ENCODE data around the gene NR3C2.

Gene NR3C2

DNA sequence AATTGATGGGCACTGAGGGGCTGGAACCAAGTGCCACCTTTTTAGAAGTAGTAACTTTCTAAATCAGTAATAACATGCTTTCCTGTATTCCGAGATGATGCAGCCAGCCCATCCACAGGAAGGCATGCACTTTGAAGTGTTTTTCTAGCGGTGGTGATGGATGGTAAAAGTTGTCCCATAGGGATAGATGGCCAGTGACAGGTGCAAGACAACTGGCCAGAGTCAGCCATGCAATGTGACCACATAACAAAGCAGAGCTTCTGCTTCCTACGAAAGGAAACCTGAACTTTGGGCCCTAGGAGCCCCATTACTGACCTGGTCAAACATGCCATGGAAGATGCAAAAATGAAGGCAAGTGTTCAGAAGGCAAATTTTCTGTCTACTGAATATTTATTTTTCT lies 72.3 kb downstream of the NR3C2 start:
- TF ChIP-seq, protein P1, sequence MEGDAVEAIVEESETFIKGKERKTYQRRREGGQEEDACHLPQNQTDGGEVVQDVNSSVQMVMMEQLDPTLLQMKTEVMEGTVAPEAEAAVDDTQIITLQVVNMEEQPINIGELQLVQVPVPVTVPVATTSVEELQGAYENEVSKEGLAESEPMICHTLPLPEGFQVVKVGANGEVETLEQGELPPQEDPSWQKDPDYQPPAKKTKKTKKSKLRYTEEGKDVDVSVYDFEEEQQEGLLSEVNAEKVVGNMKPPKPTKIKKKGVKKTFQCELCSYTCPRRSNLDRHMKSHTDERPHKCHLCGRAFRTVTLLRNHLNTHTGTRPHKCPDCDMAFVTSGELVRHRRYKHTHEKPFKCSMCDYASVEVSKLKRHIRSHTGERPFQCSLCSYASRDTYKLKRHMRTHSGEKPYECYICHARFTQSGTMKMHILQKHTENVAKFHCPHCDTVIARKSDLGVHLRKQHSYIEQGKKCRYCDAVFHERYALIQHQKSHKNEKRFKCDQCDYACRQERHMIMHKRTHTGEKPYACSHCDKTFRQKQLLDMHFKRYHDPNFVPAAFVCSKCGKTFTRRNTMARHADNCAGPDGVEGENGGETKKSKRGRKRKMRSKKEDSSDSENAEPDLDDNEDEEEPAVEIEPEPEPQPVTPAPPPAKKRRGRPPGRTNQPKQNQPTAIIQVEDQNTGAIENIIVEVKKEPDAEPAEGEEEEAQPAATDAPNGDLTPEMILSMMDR (IDR thresholded peaks at IDR 0.05; ENCODE audit: extremely low read depth, missing control alignments): no peak

DNA sequence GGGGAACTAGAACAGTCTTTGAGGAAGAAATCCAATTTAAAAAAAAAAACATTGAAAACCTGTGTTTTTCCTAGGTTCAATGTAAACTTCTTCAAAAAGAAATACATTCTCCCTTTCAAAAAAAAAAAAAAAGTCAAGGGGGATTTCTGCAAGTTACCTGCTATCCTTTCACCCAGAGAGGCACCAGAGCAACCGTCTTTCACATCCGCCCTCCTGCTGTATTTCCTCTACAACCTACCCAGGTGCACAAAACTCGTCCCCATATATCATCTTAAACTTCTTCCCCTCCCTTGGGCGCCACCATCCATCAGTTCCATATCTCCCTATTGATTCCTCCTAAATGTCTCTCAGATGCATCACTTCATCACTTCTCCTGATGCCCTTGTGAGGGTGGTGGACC lies 74.5 kb downstream of the NR3C2 start:
- TF ChIP-seq, protein P1 (IDR thresholded peaks at IDR 0.05; ENCODE audit: extremely low read depth, missing control alignments): no peak
- no peak for DNase-seq (ENCODE audit: low spot score)

More for the DNA sequence above, 72.3 kb downstream of the NR3C2 start:
- DNase-seq (ENCODE audit: low spot score): no peak

DNA sequence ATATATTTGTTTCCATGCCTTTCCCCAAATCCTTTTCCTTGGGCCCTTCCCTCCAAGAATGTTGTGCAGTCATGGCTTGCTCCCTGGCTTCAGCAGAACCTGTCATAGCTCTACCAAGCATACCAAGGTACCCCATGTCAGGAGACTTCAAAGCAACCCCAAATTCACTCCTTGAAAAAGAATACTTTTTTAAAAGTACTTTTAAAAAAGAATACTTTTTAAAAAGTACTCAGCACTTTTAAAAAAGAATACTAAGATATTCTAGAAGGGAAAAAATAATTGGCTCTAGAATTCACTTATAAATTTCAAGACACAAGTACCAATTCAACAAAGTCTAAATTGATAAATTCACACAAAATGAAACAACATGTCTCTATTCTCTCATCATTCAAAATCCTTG lies 76.0 kb downstream of the NR3C2 start:
- DNase-seq (ENCODE audit: low spot score): no peak
- TF ChIP-seq, protein P1 (IDR thresholded peaks at IDR 0.05; ENCODE audit: extremely low read depth, missing control alignments): no peak

DNA sequence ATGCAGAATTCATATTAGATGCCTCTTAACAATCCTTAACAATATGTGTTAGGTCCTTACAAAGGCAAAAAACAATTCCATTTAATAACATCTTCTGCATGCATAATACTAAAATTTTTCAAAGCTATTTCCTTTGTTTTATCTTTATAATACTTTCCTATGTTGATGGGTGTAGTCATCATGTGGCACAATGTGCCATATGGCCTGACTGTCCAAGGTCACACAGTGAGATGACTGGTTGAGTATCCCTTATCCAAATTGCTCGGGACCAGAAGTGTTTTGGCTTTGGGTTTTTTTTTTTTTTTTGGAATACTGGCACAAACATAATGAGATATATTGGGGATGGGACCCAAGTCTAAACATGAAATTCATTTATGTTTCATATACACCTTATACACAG lies 77.7 kb downstream of the NR3C2 start:
- DNase-seq (ENCODE audit: low spot score): no peak
- TF ChIP-seq, protein P1 (IDR thresholded peaks at IDR 0.05; ENCODE audit: extremely low read depth, missing control alignments): no peak

DNA sequence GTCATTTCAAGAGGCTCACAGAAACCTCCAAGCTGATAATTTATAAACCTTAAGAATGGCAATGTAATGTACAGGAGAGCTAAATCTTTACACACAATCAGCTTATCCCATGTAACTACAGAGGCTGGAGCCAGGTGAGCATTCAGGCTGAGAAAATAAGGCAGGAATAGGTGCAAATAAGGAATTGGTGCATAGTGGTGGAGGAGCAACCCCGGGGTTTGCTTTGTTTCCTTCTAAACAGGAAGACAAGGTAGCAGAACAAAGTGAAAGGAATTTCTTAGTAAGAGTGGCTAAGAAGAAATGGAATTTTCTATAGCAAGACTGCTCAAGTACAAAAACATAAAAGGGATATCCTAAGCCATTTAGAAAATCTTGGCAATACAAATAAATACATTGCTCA lies 82.4 kb downstream of the NR3C2 start:
- DNase-seq (ENCODE audit: low spot score): no peak
- TF ChIP-seq, protein P1 (IDR thresholded peaks at IDR 0.05; ENCODE audit: extremely low read depth, missing control alignments): no peak

DNA sequence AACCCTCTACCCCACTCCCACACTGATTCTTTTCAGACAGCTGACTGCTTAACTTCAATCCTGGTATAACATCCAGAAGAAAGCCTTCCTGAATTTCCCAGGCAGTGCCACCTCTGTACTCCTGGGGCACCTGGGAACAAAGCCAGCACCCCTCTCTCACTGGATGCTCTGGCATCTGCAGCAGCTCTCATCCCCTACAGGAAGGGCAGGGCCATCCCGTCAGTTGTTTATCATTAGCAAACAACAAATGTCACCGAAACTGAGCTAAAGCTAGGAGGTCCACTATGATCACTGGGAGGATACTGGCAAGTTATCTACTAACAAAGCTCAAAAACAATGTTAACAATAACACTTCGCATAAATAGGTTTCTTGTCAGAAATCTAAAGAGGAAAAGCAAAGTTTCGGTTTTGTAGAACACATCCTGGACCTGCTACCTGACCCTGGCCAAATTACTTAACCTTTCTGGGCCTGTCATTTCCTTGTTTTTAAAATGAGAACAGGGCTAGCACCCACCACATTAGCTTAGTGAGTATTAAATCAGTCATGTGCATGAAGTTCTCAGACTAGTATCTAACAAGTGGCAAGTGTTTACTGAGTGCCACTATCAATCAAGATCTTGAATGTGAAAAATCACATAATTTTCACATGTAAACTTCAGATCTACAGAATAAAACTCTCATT lies 86.6 kb downstream of the NR3C2 start:
- TF ChIP-seq, protein P1 (IDR thresholded peaks at IDR 0.05; ENCODE audit: extremely low read depth, missing control alignments): no peak
- DNase-seq (ENCODE audit: low spot score): no peak

DNA sequence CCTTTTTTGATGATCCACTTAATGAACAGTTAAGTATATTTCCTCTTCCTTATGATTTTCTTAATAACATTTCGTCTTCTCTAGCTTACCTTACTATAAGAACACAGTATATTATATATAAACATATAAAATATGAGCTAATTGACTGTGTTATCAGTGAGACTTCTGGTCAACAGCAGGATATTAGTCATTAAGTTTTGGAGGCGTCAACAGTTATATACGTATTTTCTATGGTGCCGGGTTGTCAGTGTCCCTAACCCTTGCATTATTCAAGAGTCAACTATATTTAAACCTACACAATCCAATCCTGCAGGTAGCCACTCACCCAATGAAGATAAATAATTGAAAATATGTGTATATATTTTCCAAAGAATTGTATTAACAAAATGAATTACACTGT lies 88.0 kb downstream of the NR3C2 start:
- no peak for DNase-seq (ENCODE audit: low spot score)
- TF ChIP-seq, protein P1 (IDR thresholded peaks at IDR 0.05; ENCODE audit: extremely low read depth, missing control alignments): no peak
